Germinal center (tissue), 1 donor: Measurements from ENCODE around the gene COL23A1.

Experiments used
- DNase-seq: peaks from one replicate; pipeline ENCODE4 v3.0.0; 2012; ENCODE audit warnings: mixed read lengths, low spot score

The COL23A1 gene

GRCh38 chr5:178337334-178337741 lies 252.9 kb downstream of the COL23A1 start:
- no peak for DNase-seq

GRCh38 chr5:178336889-178337288 lies 253.3 kb downstream of the COL23A1 start:
- no peak for DNase-seq

GRCh38 chr5:178335302-178336030 lies 254.7 kb downstream of the COL23A1 start:
- DNase-seq: no peak

DNA sequence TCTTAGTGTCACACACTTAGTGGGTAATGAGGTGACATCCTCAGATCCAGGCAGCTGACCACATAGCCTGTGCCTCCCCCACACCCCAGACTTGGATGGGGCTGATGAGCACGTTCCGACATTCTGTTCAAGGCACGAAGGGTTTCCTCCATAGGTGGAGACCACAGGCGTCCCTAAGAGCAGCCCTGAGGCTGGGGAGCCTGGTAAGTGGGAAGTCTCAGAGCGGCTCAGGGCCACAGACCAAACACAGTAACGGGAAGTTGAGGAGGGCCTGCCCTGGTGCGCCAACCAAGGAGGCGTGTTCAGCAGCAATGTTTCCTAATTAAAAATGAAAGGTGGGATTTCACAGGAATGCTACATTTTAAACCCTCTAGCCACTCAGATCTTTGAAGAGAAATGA lies 255.3 kb downstream of the COL23A1 start:
- DNase-seq: no peak

DNA sequence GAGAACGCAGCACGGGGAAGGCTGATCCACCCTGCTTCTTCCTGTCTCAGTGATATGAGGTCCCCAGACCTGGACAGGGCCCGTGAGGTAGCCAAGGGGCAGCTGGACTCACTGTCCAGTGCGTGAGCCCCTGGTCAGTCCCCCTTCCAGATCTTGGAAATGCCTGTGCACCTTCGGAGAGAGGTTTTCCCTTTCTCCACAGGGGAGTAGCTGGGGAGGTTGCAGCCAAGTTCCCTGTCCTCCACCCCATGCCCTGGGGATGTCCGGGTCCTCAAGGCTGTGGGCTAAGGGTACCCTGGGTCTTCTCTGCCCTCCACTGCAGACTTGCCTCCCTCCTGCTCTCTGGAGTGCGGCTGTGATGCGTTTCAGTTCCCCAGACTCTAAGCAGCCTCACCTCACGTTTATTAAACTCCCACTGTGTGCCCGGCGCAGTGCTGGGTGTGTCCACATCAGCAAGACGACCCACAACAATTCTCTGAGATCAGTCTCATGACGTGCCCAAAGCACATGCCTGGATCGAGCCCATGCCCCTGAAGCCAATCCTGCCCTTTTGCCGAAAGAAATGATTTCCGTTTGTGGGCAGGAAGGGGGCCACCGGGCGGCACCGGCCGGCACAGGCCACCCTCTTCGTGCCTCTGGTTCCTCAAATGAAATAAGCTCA lies 256.2 kb downstream of the COL23A1 start:
- DNase-seq: no peak

GRCh38 chr5:178332210-178332641 lies 258.0 kb downstream of the COL23A1 start:
- no peak for DNase-seq

DNA sequence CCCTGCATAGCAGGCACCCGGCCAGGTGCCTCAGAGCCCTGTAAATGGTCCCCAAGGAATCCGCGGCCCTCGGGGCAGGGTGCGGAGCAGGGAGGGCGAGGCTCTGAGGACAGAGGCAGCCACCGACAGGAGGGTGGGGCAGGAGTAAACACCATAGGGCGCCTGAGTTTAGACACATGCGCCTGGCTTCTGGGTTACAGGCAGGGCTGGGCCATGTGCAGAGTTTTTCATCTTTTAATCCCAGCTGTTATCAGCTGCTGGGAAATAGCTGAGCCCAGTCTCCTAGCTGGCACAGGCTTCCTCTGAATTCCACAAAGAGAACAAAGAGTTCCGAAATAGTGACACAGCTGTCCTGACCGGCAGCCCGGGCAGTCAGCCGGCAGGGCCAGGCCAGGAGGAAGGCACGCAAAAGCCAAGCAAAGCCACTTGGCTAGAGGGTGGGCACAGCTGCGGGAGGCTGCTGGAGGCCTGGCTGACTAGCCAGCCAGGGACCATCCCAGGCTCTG lies 258.6 kb downstream of the COL23A1 start:
- no peak for DNase-seq

- DNase-seq: no peak
These were observed 259.3 kb downstream of the COL23A1 start for GRCh38 chr5:178330791-178331404.

GRCh38 chr5:178328826-178329730 lies 261.1 kb downstream of the COL23A1 start:
- no peak for DNase-seq

DNA sequence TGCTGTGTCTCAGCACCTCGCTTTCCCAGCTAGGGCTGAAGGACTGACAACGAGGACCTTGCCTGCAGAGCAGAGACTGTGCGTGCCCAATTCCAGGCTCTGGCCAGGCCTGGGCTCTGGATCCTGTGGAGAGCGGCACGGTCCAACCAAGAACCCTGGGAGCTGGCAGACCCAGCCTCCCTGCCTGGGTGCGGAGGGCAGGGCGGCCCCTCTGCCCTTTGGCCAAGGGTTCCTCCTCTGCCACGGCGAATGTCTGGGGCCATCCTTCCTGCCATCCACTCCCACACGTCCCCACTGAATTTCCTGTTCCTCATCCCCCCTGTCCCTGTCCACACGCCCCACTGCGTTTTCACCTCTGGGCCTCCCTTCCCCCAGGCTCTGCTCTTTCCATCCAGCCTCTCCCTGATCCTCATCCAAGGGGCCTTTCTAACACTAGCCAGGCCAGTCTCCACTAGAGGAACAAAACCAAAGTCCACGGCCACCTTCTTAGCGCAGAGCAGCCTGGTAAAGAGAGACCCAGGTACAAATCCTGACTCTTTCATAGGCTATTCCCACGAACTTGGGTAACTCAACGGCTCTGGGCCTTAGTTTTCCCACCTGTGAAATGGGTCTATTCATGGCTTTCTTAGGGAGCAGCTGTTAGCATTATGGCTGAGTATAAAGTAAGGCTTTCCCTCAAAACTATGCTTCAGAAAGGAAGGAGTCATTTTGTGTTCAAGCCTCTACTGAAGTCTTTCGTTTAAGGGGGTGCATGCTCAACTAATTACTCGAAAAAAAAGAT lies 262.1 kb downstream of the COL23A1 start:
- no peak for DNase-seq

DNA sequence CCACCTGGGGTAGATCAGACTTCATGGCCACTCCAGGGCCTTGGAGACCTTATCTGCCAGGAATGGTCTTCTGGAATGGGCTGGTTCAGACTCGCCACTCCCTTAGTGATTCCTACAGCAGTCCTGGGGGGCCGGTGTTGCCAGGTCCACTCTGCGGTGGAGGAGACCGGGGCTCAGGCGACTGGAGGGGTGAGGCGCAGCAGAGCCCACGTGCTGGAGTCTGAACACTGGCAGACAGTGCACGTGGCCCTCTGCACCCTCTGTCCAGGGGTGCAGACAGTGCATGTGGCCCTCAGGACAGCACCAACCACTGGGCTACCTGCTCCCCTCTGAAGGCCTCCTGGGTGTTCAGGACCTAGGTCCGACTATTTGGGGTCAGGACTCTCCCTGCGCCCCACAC lies 262.7 kb downstream of the COL23A1 start:
- DNase-seq: no peak

GRCh38 chr5:178326374-178326715 lies 263.8 kb downstream of the COL23A1 start:
- no peak for DNase-seq

GRCh38 chr5:178325679-178326373 lies 264.4 kb downstream of the COL23A1 start:
- DNase-seq: no peak

DNA sequence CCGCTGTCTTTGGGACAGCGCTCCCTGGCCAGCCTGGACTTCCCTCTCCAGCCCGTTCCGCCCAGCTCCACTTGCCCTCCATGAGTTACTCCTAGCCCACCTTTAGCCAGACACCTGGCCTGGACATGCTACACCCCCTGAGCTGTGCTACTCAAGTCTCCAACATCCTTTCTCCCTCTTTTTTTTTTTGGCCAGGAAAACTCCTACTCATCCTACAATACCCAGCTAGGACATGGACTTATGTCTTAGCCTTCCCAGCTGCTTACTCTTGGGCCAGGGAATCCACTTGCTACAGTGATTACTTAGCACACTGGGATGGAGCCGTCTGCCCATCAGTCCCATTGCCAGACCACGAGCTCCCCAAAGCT lies 264.9 kb downstream of the COL23A1 start:
- DNase-seq: no peak

GRCh38 chr5:178324481-178325310 lies 265.5 kb downstream of the COL23A1 start:
- DNase-seq: peak; percentile 75

DNA sequence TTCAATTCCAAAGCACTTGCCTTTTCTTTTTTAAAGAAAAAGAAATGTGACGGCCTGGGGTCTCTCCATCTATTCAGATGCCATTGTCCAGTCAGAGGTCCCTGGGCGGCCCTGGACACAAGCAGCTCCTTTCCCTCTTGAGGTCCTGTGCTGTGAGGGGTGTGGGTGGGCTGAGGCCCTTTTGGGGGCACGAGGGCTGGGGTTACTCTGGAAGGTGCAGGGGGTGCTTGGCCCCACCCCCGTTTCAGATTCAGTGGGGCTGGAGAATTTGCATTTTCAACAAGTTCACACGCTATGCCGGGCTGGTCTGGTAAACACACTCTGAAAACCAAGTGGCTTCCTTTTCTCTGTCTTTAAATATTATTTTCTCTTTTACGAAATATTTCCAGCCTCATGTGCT lies 266.2 kb downstream of the COL23A1 start:
- peak; percentile 53 for DNase-seq

DNA sequence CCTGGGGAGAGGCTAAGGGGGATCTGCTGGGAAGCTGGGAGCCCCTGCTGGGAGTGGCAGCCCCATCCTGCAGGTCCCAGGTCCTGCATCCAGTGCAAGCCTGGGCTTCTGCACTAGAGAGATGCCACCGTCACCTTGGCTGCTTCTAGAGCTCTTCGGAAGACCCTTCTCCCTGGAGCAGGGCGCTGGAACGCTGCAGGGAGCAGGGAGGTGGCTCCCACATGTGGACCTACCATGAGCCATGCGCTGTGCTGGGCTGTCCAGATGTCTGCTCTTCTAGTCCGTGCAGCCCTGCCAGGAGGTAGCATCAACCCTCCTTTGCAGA lies 266.7 kb downstream of the COL23A1 start:
- DNase-seq: no peak

- peak; percentile 24 for DNase-seq
These were observed 267.3 kb downstream of the COL23A1 start for GRCh38 chr5:178322736-178323540.

DNA sequence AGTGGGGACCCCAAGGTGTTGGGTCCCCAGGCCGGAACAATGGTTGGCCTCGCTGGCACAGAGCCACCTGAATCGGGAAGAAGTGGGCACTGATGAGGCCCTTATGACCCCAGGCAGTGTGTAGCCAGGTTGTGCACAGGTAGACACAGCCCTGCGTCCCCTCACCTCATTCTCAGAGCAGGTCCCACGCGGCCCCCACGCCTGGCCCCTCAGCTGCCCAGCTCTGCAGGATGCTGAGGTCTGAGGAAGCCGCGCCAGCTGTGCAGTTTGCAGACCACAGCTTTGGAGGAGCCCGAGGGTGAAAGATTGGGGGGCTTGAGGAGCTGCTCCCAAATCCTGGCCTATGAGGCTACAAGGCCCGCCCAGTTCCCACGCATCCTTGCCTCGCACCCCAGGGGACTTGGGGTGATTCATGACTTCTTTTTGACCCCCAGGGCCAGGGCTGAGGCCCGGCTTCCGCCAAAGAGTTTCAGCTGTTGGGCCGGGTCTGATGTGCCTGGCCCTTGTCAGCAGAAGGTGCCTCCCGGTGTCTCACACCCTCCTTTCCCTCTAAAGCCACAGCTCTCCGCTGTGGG lies 269.8 kb downstream of the COL23A1 start:
- DNase-seq: no peak
